ENCODE data around the gene LRMDA. TPM values are rescaled to one million over a fixed set of nuclear protein-coding genes. Genes with fewer than 3 reads are reported as not detected.

LRMDA gene
- total and polyA plus RNA-seq, 2 of the 8 experiments (the other 6 are each of a cell fraction or from before 2014, with no cell fraction given), result 0.86 to 2.8 TPM

- H3K9ac ChIP-seq (replicated peaks in 1 of 4; ENCODE audit: extremely low read depth in 1 of 4, low read depth in 3 of 4, low read length in 3 of 4), result no peak overlapping the region
- H3K4me2 ChIP-seq (ENCODE audit: insufficient read depth in 1 of 2, low read depth in 2 of 2, low read length in 2 of 2), result no peak overlapping the region
- no peak overlapping the region for H3K56ac ChIP-seq (replicated peaks; ENCODE audit: insufficient read length, low read depth, low read length)
- H3K79me1 ChIP-seq (ENCODE audit: low read depth, low read length), result no peaks in the 10 kb centered on the region
- no peak overlapping the region for H2BK20ac ChIP-seq (ENCODE audit: low read length)
- H3K4ac ChIP-seq (replicated peaks; ENCODE audit: insufficient read length, low read depth, low read length), result no peak overlapping the region
- H3K79me2 ChIP-seq (ENCODE audit: control insufficient read depth in 1 of 2, insufficient read depth in 2 of 2, low read length in 2 of 2), result no peaks in the 10 kb centered on the region
- DNase-seq (ENCODE audit: low read depth in 1 of 2, low spot score in 2 of 2) (no peak), FAIRE-seq (no peak)
- no peaks in the 10 kb centered on the region for H3K36me3 ChIP-seq (ENCODE audit: control insufficient read depth in 2 of 4, insufficient read depth in 4 of 4, low read length in 3 of 4)
- peaks cover 0 to 2% (median 0%) of the 10 kb centered on the region in 4 experiments; a peak in 1 of 7 replicates for H3K27me3 ChIP-seq (replicated peaks in 1 of 4; ENCODE audit: control insufficient read depth in 3 of 4, extremely low read depth in 1 of 4, insufficient read depth in 3 of 4, low read length in 3 of 4)
- H2BK12ac ChIP-seq (ENCODE audit: low read depth, low read length), result no peak overlapping the region
- no peak overlapping the region for H2AK5ac ChIP-seq (ENCODE audit: low read depth, low read length)
- H2BK15ac ChIP-seq (ENCODE audit: low read length), result no peak overlapping the region
- no peak overlapping the region for H3K23ac ChIP-seq (ENCODE audit: insufficient read length)
- H4K8ac ChIP-seq (ENCODE audit: extremely low read depth, insufficient read depth, low read length), result no peak overlapping the region
- H3K23me2 ChIP-seq (ENCODE audit: low read depth, low read length), result no peaks in the 10 kb centered on the region
- WGBS, 2 experiments (ENCODE audit: extremely low coverage in 1 of 2, insufficient coverage in 1 of 2, insufficient read length in 1 of 2, insufficient replicate concordance in 2 of 2, low coverage in 1 of 2, low lambda C conversion rate in 2 of 2, missing lambda C conversion rate in 1 of 2), result 95% methylated on average over 1 of the region's 1 CpG; no CpG with 5 or more reads in 1 of the 2 experiments
- ChIA-PET POLR2A (ENCODE audit: partially characterized antibody) (no interaction called here), CTCF (ENCODE audit: partially characterized antibody) (interaction anchor here (0.6 kb wide), 1 partner anchor 675 kb away, joined by 4 read pairs; no protein-coding TSS in a partner anchor)
- no peak overlapping the region for H3K27ac ChIP-seq (ENCODE audit: low read depth, low read length)
- H3K18ac ChIP-seq (ENCODE audit: extremely low read depth, low read length), result no peak overlapping the region
- H2AFZ ChIP-seq (ENCODE audit: low read length), result no peak overlapping the region
- no peak overlapping the region for H3K14ac ChIP-seq (ENCODE audit: insufficient read length)
- no peak overlapping the region for H2BK5ac ChIP-seq (ENCODE audit: low read depth, low read length)
- no peak overlapping the region for H4K5ac ChIP-seq (ENCODE audit: insufficient read length, low read depth, low read length)
- no peak overlapping the region for H2BK120ac ChIP-seq (replicated peaks; ENCODE audit: low read depth, low read length)
- H3K9me3 ChIP-seq (ENCODE audit: insufficient read depth in 2 of 2, low read depth in 1 of 2, low read length in 1 of 2), result no peaks in the 10 kb centered on the region
- no peaks in the 10 kb centered on the region for H3K4me1 ChIP-seq (replicated peaks in 1 of 4; ENCODE audit: control insufficient read depth in 3 of 4, insufficient read depth in 4 of 4, low read length in 3 of 4)
- H4K20me1 ChIP-seq (replicated peaks in 1 of 2; ENCODE audit: control insufficient read depth in 1 of 2, insufficient read depth in 2 of 2, low read length in 2 of 2), result no peaks in the 10 kb centered on the region
- H4K91ac ChIP-seq (replicated peaks; ENCODE audit: insufficient read length, low read length), result no peak overlapping the region
- H3K4me3 ChIP-seq (ENCODE audit: extremely low read depth in 1 of 4, insufficient read depth in 2 of 4, low read depth in 3 of 4, low read length in 4 of 4), result no peak overlapping the region
- TF ChIP-seq CHD2 (IDR thresholded peaks at IDR 0.05; ENCODE audit: low read length), result no peak
- TF ChIP-seq CBX5 (IDR thresholded peaks at IDR 0.05; ENCODE audit: low read depth, low read length), result no peak
- TF ChIP-seq TEAD4 (IDR thresholded peaks at IDR 0.05; ENCODE audit: low read depth, low read length), result no peak
- TF ChIP-seq BCL11A (IDR thresholded peaks at IDR 0.05; ENCODE audit: low read depth in 2 of 2, low read length in 2 of 2), result no peak
- no peak for TF ChIP-seq ATF2 (IDR thresholded peaks at IDR 0.05; ENCODE audit: low read length)
- TF ChIP-seq GTF2F1 (IDR thresholded peaks at IDR 0.05; ENCODE audit: borderline replicate concordance, low read depth, low read length), result no peak
Measured at GRCh38 chr10:76248649-76249200, 817.3 kb downstream of the LRMDA start.
